ENCODE results near the gene TRPM3. TPM values are rescaled to one million over a fixed set of nuclear protein-coding genes. Genes with fewer than 3 reads are reported as not detected.

Gene TRPM3
- total and polyA plus RNA-seq, 2 of the 8 experiments (the other 6 are each of a cell fraction or from before 2014, with no cell fraction given): 2.4 to 10.9 TPM

- Histone ChIP-seq H3K9me3 (ENCODE audit: insufficient read depth in 2 of 2, low read depth in 1 of 2, low read length in 1 of 2) (no peaks in the 10 kb centered on the region), H4K20me1 (replicated peaks in 1 of 2; ENCODE audit: control insufficient read depth in 1 of 2, insufficient read depth in 2 of 2, low read length in 2 of 2) (no peaks in the 10 kb centered on the region), H3K27me3 (replicated peaks in 1 of 4; ENCODE audit: control insufficient read depth in 3 of 4, extremely low read depth in 1 of 4, insufficient read depth in 3 of 4, low read length in 3 of 4) (no peaks in the 10 kb centered on the region), H3K4ac (replicated peaks; ENCODE audit: insufficient read length, low read depth, low read length) (no peak overlapping the region), H2BK20ac (ENCODE audit: low read length) (no peak overlapping the region), H2AK5ac (ENCODE audit: low read depth, low read length) (no peak overlapping the region), H4K8ac (ENCODE audit: extremely low read depth, insufficient read depth, low read length) (no peak overlapping the region), H2BK12ac (ENCODE audit: low read depth, low read length) (no peak overlapping the region), H3K79me1 (ENCODE audit: low read depth, low read length) (no peaks in the 10 kb centered on the region), H3K18ac (ENCODE audit: extremely low read depth, low read length) (no peak overlapping the region), H3K4me1 (replicated peaks in 1 of 4; ENCODE audit: control insufficient read depth in 3 of 4, insufficient read depth in 4 of 4, low read length in 3 of 4) (peaks cover 0 to 5% (median 2%) of the 10 kb centered on the region in 4 experiments; a peak in 3 of 7 replicates), H2BK15ac (ENCODE audit: low read length) (no peak overlapping the region), H4K5ac (ENCODE audit: insufficient read length, low read depth, low read length) (no peak overlapping the region), H3K36me3 (ENCODE audit: control insufficient read depth in 2 of 4, insufficient read depth in 4 of 4, low read length in 3 of 4) (no peaks in the 10 kb centered on the region), H3K14ac (ENCODE audit: insufficient read length) (no peak overlapping the region), H3K4me2 (ENCODE audit: insufficient read depth in 1 of 2, low read depth in 2 of 2, low read length in 2 of 2) (no peak overlapping the region), H2BK5ac (ENCODE audit: low read depth, low read length) (no peak overlapping the region), H3K56ac (replicated peaks; ENCODE audit: insufficient read length, low read depth, low read length) (no peak overlapping the region), H3K23me2 (ENCODE audit: low read depth, low read length) (no peaks in the 10 kb centered on the region), H3K27ac (ENCODE audit: low read depth, low read length) (no peak overlapping the region), H3K4me3 (ENCODE audit: extremely low read depth in 1 of 4, insufficient read depth in 2 of 4, low read depth in 3 of 4, low read length in 4 of 4) (no peak overlapping the region), H4K91ac (replicated peaks; ENCODE audit: insufficient read length, low read length) (no peak overlapping the region), H3K9ac (replicated peaks in 1 of 4; ENCODE audit: extremely low read depth in 1 of 4, low read depth in 3 of 4, low read length in 3 of 4) (no peak overlapping the region), H2AFZ (ENCODE audit: low read length) (no peak overlapping the region), H3K79me2 (ENCODE audit: control insufficient read depth in 1 of 2, insufficient read depth in 2 of 2, low read length in 2 of 2) (no peaks in the 10 kb centered on the region; a peak in 1 of 4 replicates), H3K23ac (ENCODE audit: insufficient read length) (no peak overlapping the region), H2BK120ac (replicated peaks; ENCODE audit: low read depth, low read length) (no peak overlapping the region)
- POLR2A ChIA-PET (ENCODE audit: partially characterized antibody): no interaction called here
- TF ChIP-seq CEBPB (IDR thresholded peaks at IDR 0.05; ENCODE audit: low read depth, low read length) (peak; percentile 85), CHD2 (IDR thresholded peaks at IDR 0.05; ENCODE audit: low read length) (no peak), ATF2 (IDR thresholded peaks at IDR 0.05; ENCODE audit: low read length) (no peak)
- CTCF ChIA-PET (ENCODE audit: partially characterized antibody): interaction anchor here (1.4 kb wide), 1 partner anchor 10 kb away, joined by 5 read pairs; no protein-coding TSS in a partner anchor
- DNase-seq (ENCODE audit: low read depth in 1 of 2, low spot score in 2 of 2): no peak
- 91% methylated on average over 1 of the region's 1 CpG; no CpG with 5 or more reads in 1 of the 2 experiments for WGBS, 2 experiments (ENCODE audit: extremely low coverage in 1 of 2, insufficient coverage in 1 of 2, insufficient read length in 1 of 2, insufficient replicate concordance in 2 of 2, low coverage in 1 of 2, low lambda C conversion rate in 2 of 2, missing lambda C conversion rate in 1 of 2)
- FAIRE-seq: no peak
Measured at GRCh38 chr9:70934642-70935041, 186.8 kb downstream of the TRPM3 start.

Measured in H1 (cell line).